Neural crest cell (in vitro differentiated cells): ENCODE data around the gene REPS2. TPM values are rescaled to one million over a fixed set of nuclear protein-coding genes. Genes with fewer than 3 reads are reported as not detected.

Experiments used
- DNase-seq: peaks from one replicate; pipeline ENCODE4 v3.0.0; 2021; ENCODE audit warnings: low read depth, mixed read lengths, low spot score
- H3K27ac Mint-ChIP-seq: one replicate; pipeline ENCODE4 v1.8.0; 2021; ENCODE audit warnings: mild to moderate bottlenecking, mixed read lengths; ENCODE audit not compliant: unreplicated experiment
- H3K27me3 Mint-ChIP-seq: 2 replicates; pipeline ENCODE4 v1.8.0; 2021; ENCODE audit warnings: low read depth, mild to moderate bottlenecking, mixed read lengths
- H3K36me3 Mint-ChIP-seq: 2 replicates; pipeline ENCODE4 v1.8.0; 2021; ENCODE audit warnings: low read depth, mild to moderate bottlenecking, mixed read lengths
- H3K4me1 Mint-ChIP-seq: 2 replicates; pipeline ENCODE4 v1.8.0; 2021; ENCODE audit warnings: mixed read lengths
- H3K4me3 Mint-ChIP-seq: one replicate; pipeline ENCODE4 v1.8.0; 2021; ENCODE audit warnings: mild to moderate bottlenecking, mixed read lengths
- H3K9me3 Mint-ChIP-seq: 2 replicates; pipeline ENCODE4 v1.8.0; 2021; ENCODE audit warnings: mixed read lengths
- total RNA-seq: library from RNA; stranded (reverse); gene quantifications from 2 replicates; pipeline ENCODE4 v1.2.1, GENCODE V29; 2021
- TF ChIP-seq, protein P1 (sequence below): fragments of 200-600 bp; sonication (generic); conservative IDR thresholded peaks from 2 replicates; pipeline ENCODE4 v1.5.0; 2021; ENCODE audit warnings: antibody characterized with exemption, mild to moderate bottlenecking

Gene REPS2
- total RNA-seq, 1 donor from 2014 or later: 0.58 TPM

DNA sequence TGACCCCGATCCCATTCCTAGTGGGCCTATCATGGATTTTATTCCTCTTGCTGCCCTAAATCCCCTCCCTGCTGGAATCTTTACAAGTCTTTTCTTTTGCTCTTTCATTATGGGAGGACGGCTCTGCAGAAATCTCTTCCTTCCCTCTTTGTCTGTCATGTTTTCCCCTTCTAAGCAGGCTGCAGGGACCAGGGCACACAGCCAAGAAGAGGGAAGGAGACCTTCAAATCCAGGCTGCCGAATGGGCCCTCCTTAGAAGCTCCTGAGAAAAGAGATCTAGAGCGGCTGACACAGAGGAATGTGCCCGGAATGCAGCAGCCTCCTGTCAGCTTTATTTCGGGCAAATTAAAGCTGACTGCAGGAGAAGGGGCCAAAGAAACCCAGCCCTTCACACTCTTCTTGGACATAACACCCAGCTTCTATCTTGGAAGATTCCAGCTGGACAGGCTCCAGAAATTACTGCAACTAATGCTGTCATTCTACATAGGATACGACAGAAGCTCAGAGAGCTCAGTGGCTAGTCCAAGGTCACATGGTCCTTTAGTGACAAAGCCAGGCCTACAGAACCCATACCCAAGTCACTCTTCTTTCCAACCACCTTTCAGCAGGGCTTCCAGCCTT is 240.8 kb downstream of the REPS2 start:
- Mint-ChIP-seq H3K27ac (no peak overlapping the region), H3K36me3 (no peaks in the 10 kb centered on the region), H3K27me3 (peaks cover 3% of the 10 kb centered on the region), H3K9me3 (peaks cover 4% of the 10 kb centered on the region), H3K4me1 (no peaks in the 10 kb centered on the region), H3K4me3 (no peak overlapping the region)
- TF ChIP-seq, protein P1, sequence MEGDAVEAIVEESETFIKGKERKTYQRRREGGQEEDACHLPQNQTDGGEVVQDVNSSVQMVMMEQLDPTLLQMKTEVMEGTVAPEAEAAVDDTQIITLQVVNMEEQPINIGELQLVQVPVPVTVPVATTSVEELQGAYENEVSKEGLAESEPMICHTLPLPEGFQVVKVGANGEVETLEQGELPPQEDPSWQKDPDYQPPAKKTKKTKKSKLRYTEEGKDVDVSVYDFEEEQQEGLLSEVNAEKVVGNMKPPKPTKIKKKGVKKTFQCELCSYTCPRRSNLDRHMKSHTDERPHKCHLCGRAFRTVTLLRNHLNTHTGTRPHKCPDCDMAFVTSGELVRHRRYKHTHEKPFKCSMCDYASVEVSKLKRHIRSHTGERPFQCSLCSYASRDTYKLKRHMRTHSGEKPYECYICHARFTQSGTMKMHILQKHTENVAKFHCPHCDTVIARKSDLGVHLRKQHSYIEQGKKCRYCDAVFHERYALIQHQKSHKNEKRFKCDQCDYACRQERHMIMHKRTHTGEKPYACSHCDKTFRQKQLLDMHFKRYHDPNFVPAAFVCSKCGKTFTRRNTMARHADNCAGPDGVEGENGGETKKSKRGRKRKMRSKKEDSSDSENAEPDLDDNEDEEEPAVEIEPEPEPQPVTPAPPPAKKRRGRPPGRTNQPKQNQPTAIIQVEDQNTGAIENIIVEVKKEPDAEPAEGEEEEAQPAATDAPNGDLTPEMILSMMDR: no peak
- no peak for DNase-seq

DNA sequence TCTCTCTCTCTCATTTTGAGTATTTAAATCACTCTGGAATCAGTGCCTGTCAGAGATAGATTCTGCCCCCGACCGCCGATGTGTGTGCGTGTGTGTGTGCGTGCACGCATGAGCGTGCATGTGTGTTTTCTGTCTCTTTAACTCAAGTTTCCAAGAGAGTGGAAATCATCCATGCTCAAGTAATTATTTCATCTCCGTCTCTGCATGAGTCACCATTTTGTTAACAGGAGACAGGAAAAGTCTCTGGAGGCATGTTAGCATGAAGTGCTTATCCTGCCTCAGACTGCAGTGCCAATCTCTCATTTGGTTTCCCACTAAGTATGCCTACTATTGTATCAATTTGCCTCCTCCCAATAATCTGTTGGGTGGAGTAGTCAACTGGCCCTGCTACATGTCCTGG is 245.6 kb downstream of the REPS2 start:
- TF ChIP-seq, protein P1: no peak
- H3K4me1 Mint-ChIP-seq: no peaks in the 10 kb centered on the region

More for the DNA sequence above, 245.6 kb downstream of the REPS2 start:
- Mint-ChIP-seq H3K27me3 (peaks cover 9% of the 10 kb centered on the region), H3K9me3 (peaks cover 6% of the 10 kb centered on the region), H3K4me3 (no peak overlapping the region), H3K36me3 (no peaks in the 10 kb centered on the region), H3K27ac (no peak overlapping the region)
- no peak for DNase-seq

Other genes starting within 250 kb of the REPS2 start
- gene CTPS2, start 234.0 kb upstream of the REPS2 start, total RNA-seq: 66.5 and 67.5 TPM in 2 replicates
- gene SYAP1, start 227.0 kb upstream of the REPS2 start, total RNA-seq: 38.0 and 41.1 TPM in 2 replicates
- 25.3 and 25.6 TPM in 2 replicates for gene TXLNG, start 160.2 kb upstream of the REPS2 start, total RNA-seq
- gene RBBP7, start 76.3 kb upstream of the REPS2 start, total RNA-seq: 325 and 368 TPM in 2 replicates